ENCODE measurements around the gene LY86.

DNA sequence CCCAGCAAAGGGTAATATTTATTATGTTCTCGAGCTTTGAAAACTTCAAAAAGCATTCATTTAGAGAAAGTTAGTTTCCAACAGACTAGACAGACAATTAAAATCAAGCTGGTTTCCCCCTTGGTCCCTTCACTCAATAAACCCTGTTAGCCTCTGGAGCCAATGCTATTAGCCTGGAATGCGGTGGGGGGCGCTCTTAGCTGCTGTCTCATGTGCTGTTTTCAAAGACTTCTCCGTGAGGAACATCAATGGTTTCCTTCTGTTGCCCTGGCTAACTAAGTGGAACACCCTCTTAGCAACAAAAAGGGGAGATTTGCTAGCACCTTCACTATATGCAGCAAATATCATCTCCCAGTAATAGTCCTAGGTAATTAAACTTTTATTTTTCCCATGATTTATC, 86.4 kb downstream of the LY86 start:
- TF ChIP-seq, protein P1, sequence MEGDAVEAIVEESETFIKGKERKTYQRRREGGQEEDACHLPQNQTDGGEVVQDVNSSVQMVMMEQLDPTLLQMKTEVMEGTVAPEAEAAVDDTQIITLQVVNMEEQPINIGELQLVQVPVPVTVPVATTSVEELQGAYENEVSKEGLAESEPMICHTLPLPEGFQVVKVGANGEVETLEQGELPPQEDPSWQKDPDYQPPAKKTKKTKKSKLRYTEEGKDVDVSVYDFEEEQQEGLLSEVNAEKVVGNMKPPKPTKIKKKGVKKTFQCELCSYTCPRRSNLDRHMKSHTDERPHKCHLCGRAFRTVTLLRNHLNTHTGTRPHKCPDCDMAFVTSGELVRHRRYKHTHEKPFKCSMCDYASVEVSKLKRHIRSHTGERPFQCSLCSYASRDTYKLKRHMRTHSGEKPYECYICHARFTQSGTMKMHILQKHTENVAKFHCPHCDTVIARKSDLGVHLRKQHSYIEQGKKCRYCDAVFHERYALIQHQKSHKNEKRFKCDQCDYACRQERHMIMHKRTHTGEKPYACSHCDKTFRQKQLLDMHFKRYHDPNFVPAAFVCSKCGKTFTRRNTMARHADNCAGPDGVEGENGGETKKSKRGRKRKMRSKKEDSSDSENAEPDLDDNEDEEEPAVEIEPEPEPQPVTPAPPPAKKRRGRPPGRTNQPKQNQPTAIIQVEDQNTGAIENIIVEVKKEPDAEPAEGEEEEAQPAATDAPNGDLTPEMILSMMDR (IDR thresholded peaks at IDR 0.05): no peak
- TF ChIP-seq POLR2A (IDR thresholded peaks at IDR 0.05): no peak
